H1 (cell line): Measurements from ENCODE around the gene NEURL2. TPM values are rescaled to one million over a fixed set of nuclear protein-coding genes. Genes with fewer than 3 reads are reported as not detected.

ENCODE experiments used
- CTCF ChIA-PET: fragments of 300-600 bp; sonication (Branson Sonifier 250); formaldehyde crosslinking; loops from one replicate; lab custom pipeline; 2021; ENCODE audit not compliant: partially characterized antibody; lab: Charles Lee
- POLR2A ChIA-PET: fragments of 300-600 bp; sonication (Branson Sonifier 250); formaldehyde crosslinking; loops from one replicate; lab custom pipeline; 2021; ENCODE audit warnings: inconsistent platforms; ENCODE audit not compliant: partially characterized antibody; lab: Charles Lee
- DNase-seq, 2 experiments: peaks; one replicate each; pipeline versions ENCODE4 v3.0.0 to v3.0.0-alpha.2; 2010 to 2022; ENCODE audit warnings: low spot score in 2 of 2, low read depth in 1 of 2, mixed read lengths in 1 of 2
- FAIRE-seq: peaks from 2 replicates; lab custom pipeline; 2011; peaks lifted over from hg19 to GRCh38; lab: Jason Lieb, UNC
- H2AFZ ChIP-seq: 2 replicates; pipeline ENCODE4 v1.8.1; 2012; ENCODE audit warnings: low read length, inconsistent platforms
- H2AK5ac ChIP-seq: 2 replicates; pipeline ENCODE4 v1.6.1; 2013; ENCODE audit warnings: low read depth, low read length
- H2BK120ac ChIP-seq: replicated peaks from 2 replicates; pipeline ENCODE3; 2013; ENCODE audit warnings: low read depth, low read length, inconsistent platforms
- H2BK12ac ChIP-seq: 2 replicates; pipeline ENCODE4 v1.6.1; 2013; ENCODE audit warnings: low read depth, low read length
- H2BK15ac ChIP-seq: 2 replicates; pipeline ENCODE4 v1.6.1; 2013; ENCODE audit warnings: low read length
- H2BK20ac ChIP-seq: 2 replicates; pipeline ENCODE4 v1.6.1; 2013; ENCODE audit warnings: low read length
- H2BK5ac ChIP-seq: 2 replicates; pipeline ENCODE4 v1.6.1; 2013; ENCODE audit warnings: low read depth, low read length
- H3K14ac ChIP-seq: 2 replicates; pipeline ENCODE4 v1.6.1; 2013; ENCODE audit warnings: inconsistent platforms; ENCODE audit not compliant: insufficient read length
- H3K18ac ChIP-seq: 2 replicates; pipeline ENCODE4 v1.6.1; 2013; ENCODE audit warnings: low read length; ENCODE audit errors: extremely low read depth
- H3K23ac ChIP-seq: 2 replicates; pipeline ENCODE4 v1.6.1; 2013; ENCODE audit warnings: inconsistent platforms; ENCODE audit not compliant: insufficient read length
- H3K23me2 ChIP-seq: 2 replicates; pipeline ENCODE4 v1.6.1; 2013; ENCODE audit warnings: low read depth, low read length
- H3K27ac ChIP-seq: 2 replicates; pipeline ENCODE4 v1.6.1; 2011; ENCODE audit warnings: low read depth, low read length, inconsistent platforms
- H3K27me3 ChIP-seq, 4 experiments: replicated peaks in 1 of 4; 1 replicate in 1 of 4; 2 replicates in 3 of 4; pipeline versions ENCODE4 v1.6.1 to v1.8.1; 2011 to 2013; ENCODE audit warnings: low read length in 3 of 4, mild to moderate bottlenecking in 3 of 4, inconsistent platforms in 2 of 4, mixed read lengths in 2 of 4, moderate library complexity in 1 of 4; ENCODE audit not compliant: control insufficient read depth in 3 of 4, insufficient read depth in 3 of 4; ENCODE audit errors: extremely low read depth in 1 of 4
- H3K36me3 ChIP-seq, 4 experiments: 2 replicates each; pipeline versions ENCODE4 v1.6.1 to v1.8.1; 2011 to 2013; ENCODE audit warnings: mild to moderate bottlenecking in 4 of 4, low read length in 3 of 4, moderate library complexity in 2 of 4, control low read depth in 1 of 4, inconsistent platforms in 1 of 4; ENCODE audit not compliant: insufficient read depth in 4 of 4, control insufficient read depth in 2 of 4
- H3K4ac ChIP-seq: replicated peaks from 2 replicates; pipeline ENCODE3; 2013; ENCODE audit warnings: low read length, low read depth, mixed read lengths, inconsistent platforms; ENCODE audit not compliant: insufficient read length
- H3K4me1 ChIP-seq, 4 experiments: replicated peaks in 1 of 4; 1 replicate in 1 of 4; 2 replicates in 3 of 4; pipeline versions ENCODE4 v1.6.1 to v1.8.1; 2011 to 2013; ENCODE audit warnings: low read length in 3 of 4, inconsistent platforms in 2 of 4, mixed read lengths in 1 of 4; ENCODE audit not compliant: insufficient read depth in 4 of 4, control insufficient read depth in 3 of 4
- H3K4me2 ChIP-seq, 2 experiments: 2 replicates each; pipeline versions ENCODE4 v1.6.1 to v1.8.1; 2011 to 2013; ENCODE audit warnings: low read depth in 2 of 2, low read length in 2 of 2, control low read depth in 1 of 2, inconsistent platforms in 1 of 2, mild to moderate bottlenecking in 1 of 2; ENCODE audit not compliant: insufficient read depth in 1 of 2
- H3K4me3 ChIP-seq, 4 experiments: fragments of 200-600, 300-600 bp in 1 of 4; sonication (generic), shearing (Covaris generic), sonication (Bioruptor Twin) in 1 of 4; 2 replicates each; pipeline versions ENCODE4 v1.5.1 to v1.8.1; 2011 to 2016; ENCODE audit warnings: low read length in 4 of 4, low read depth in 3 of 4, control low read depth in 2 of 4, inconsistent platforms in 2 of 4, mild to moderate bottlenecking in 2 of 4, mixed read lengths in 1 of 4, moderate library complexity in 1 of 4; ENCODE audit not compliant: insufficient read depth in 2 of 4; ENCODE audit errors: extremely low read depth in 1 of 4
- H3K56ac ChIP-seq: replicated peaks from 2 replicates; pipeline ENCODE3; 2013; ENCODE audit warnings: low read depth, mild to moderate bottlenecking, mixed read lengths, low read length, inconsistent platforms; ENCODE audit not compliant: insufficient read length
- H3K79me1 ChIP-seq: 2 replicates; pipeline ENCODE4 v1.6.1; 2013; ENCODE audit warnings: low read depth, low read length, control low read depth
- H3K79me2 ChIP-seq, 2 experiments: 2 replicates each; pipeline versions ENCODE4 v1.6.1 to v1.8.1; 2012 to 2013; ENCODE audit warnings: low read length in 2 of 2, mild to moderate bottlenecking in 2 of 2, inconsistent platforms in 1 of 2; ENCODE audit not compliant: insufficient read depth in 2 of 2, control insufficient read depth in 1 of 2
- H3K9ac ChIP-seq, 4 experiments: replicated peaks in 1 of 4; 1 replicate in 1 of 4; 2 replicates in 3 of 4; pipeline versions ENCODE4 v1.6.1 to v1.8.1; 2011 to 2013; ENCODE audit warnings: low read depth in 3 of 4, low read length in 3 of 4, control low read depth in 2 of 4, mild to moderate bottlenecking in 2 of 4, moderate library complexity in 2 of 4, inconsistent platforms in 1 of 4; ENCODE audit errors: extremely low read depth in 1 of 4
- H3K9me3 ChIP-seq, 2 experiments: 2 replicates each; pipeline versions ENCODE4 v1.6.1 to v1.8.1; 2012 to 2013; ENCODE audit warnings: mild to moderate bottlenecking in 2 of 2, moderate library complexity in 2 of 2, control low read depth in 1 of 2, inconsistent platforms in 1 of 2, low read depth in 1 of 2, low read length in 1 of 2, mixed read lengths in 1 of 2; ENCODE audit not compliant: insufficient read depth in 2 of 2
- H4K20me1 ChIP-seq, 2 experiments: replicated peaks in 1 of 2; 2 replicates each; pipeline versions ENCODE3 to v1.8.1; 2011 to 2013; ENCODE audit warnings: inconsistent platforms in 2 of 2, low read length in 2 of 2, mild to moderate bottlenecking in 1 of 2; ENCODE audit not compliant: insufficient read depth in 2 of 2, control insufficient read depth in 1 of 2
- H4K5ac ChIP-seq: 2 replicates; pipeline ENCODE4 v1.6.1; 2013; ENCODE audit warnings: low read length, low read depth, mixed read lengths, inconsistent platforms; ENCODE audit not compliant: insufficient read length
- H4K8ac ChIP-seq: 2 replicates; pipeline ENCODE4 v1.8.0; 2013; ENCODE audit warnings: mild to moderate bottlenecking, moderate library complexity, low read length, inconsistent platforms; ENCODE audit not compliant: insufficient read depth; ENCODE audit errors: extremely low read depth
- H4K91ac ChIP-seq: replicated peaks from 2 replicates; pipeline ENCODE3; 2013; ENCODE audit warnings: low read length, mixed read lengths, inconsistent platforms; ENCODE audit not compliant: insufficient read length
- BRCA1 ChIP-seq: IDR thresholded peaks from 2 replicates; pipeline ENCODE4 v1.6.1; 2012; ENCODE audit warnings: low read depth, low read length, improper control_type of control experiment
- CBX5 ChIP-seq: fragments of 300-800, 300-1000 bp; sonication (generic); IDR thresholded peaks from 2 replicates; pipeline ENCODE4 v1.7.1; 2016; ENCODE audit warnings: antibody characterized with exemption, low read length, low read depth
- WGBS, 2 experiments: shearing (Covaris generic) in 1 of 2; methylation state at CpG; one replicate each; pipeline versions ENCODE4 v1.1.6 to v1.1.7; 2013 to 2015; ENCODE audit warnings: low lambda C conversion rate in 2 of 2, mixed read lengths in 2 of 2, inconsistent platforms in 1 of 2, low coverage in 1 of 2, missing lambda C conversion rate in 1 of 2; ENCODE audit not compliant: insufficient replicate concordance in 2 of 2, insufficient coverage in 1 of 2, insufficient read length in 1 of 2; ENCODE audit errors: extremely low coverage in 1 of 2, missing lambda C conversion rate in 1 of 2; 5-methylcytosine and 5-hydroxymethylcytosine counted together
- polyA plus RNA-seq, 7 experiments: library from polyadenylated mRNA; depleted of rRNA in 3 of 7; stranded (reverse) in 5 of 7; unstranded in 2 of 7; fragments of >200 nt in 5 of 7; fragments of 200-250 nt in 2 of 7; gene quantifications; 1 replicate in 5 of 7; 2 replicates in 1 of 7; 4 replicates in 1 of 7; pipeline versions ENCODE4 v1.2.1 to v1.2.3, GENCODE V29; 2011 to 2013; ENCODE audit warnings: missing spikeins in 2 of 7, mixed read lengths in 2 of 7
- total RNA-seq: library from RNA; stranded (reverse); fragmentation: NEBNext Ultra II Directional; extraction: Animal tissue kit (Norgen Biotek cat#: 25700); gene quantifications from 2 replicates; pipeline ENCODE4 v1.2.1, GENCODE V29; 2021

NEURL2 gene
- total and polyA plus RNA-seq, 2 of the 8 experiments (the other 6 are each of a cell fraction or from before 2014, with no cell fraction given) = 6.9 TPM

DNA sequence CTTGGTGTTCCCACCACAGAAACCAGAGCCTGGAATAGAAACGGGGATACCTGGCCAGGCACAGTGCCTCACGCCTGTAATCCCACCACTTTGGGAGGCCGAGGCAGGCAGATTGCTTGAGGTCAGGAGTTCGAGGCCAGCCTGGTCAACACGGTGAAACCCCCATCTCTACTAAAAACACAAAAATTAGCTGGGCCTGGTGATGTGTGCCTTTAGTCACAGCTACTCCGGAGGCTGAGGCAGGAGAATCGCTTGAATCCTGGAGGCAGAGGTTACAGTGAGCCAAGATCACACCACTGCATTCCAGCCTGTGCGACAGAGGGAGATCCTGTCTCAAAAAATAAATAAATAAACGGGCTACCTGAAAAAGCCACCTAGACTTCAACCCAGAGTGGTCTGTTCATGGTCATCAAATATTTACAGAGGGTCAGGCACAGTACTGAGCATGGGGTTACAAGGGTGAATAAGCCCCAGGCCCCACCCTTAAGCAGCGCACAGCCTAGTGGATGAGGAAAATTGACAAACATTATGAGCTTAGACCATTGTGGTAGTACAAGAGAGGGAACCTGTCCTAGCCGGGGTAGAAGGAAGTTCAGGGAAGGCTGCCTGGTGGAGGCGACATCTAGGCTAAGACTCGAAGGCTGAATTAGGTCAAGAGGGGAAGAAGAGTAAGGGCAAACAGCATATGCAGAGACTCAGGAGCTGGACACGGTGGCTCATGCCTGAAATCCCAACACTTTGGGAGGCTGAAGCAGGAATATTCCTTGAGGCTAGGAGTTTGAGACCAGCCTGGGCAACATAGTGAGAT is 36.3 kb upstream of the NEURL2 start:
- Histone ChIP-seq H2BK15ac (no peak overlapping the region), H3K4me1 (peaks cover 3 to 5% (median 4%) of the 10 kb centered on the region in 4 experiments; a peak in 4 of 7 replicates), H3K27me3 (no peaks in the 10 kb centered on the region), H2BK20ac (no peak overlapping the region), H2BK12ac (no peak overlapping the region), H3K4me2 (no peak overlapping the region), H3K23ac (no peak overlapping the region), H3K18ac (no peak overlapping the region), H3K79me1 (no peaks in the 10 kb centered on the region), H4K91ac (no peak overlapping the region), H2BK5ac (no peak overlapping the region), H4K8ac (no peak overlapping the region), H3K56ac (no peak overlapping the region), H3K23me2 (no peaks in the 10 kb centered on the region), H4K20me1 (no peaks in the 10 kb centered on the region), H2BK120ac (no peak overlapping the region), H3K4me3 (no peak overlapping the region), H3K4ac (no peak overlapping the region), H3K36me3 (no peaks in the 10 kb centered on the region), H2AFZ (no peak overlapping the region), H3K79me2 (no peaks in the 10 kb centered on the region; a peak in 1 of 4 replicates), H3K27ac (no peak overlapping the region), H4K5ac (no peak overlapping the region), H2AK5ac (no peak overlapping the region), H3K14ac (no peak overlapping the region), H3K9ac (no peak overlapping the region), H3K9me3 (no peaks in the 10 kb centered on the region)
- CTCF ChIA-PET = interaction anchor here (0.6 to 2.4 kb wide), 8 partner anchors 7 to 60 kb away, joined by 3 to 10 read pairs (median 4); no protein-coding TSS in a partner anchor
- POLR2A ChIA-PET = interaction anchor here (0.8 to 18.4 kb wide), 12 partner anchors 5 to 88 kb away, joined by 3 to 283 read pairs (median 9); partner anchors contain the start of genes CTSA, NEURL2, PCIF1 and PLTP
- DNase-seq = no peak
- no peak for FAIRE-seq
- WGBS, 2 experiments = 91% methylated on average over 14 of the region's 14 CpGs; no CpG with 5 or more reads in 1 of the 2 experiments
- TF ChIP-seq CBX5 (no peak), BRCA1 (no peak)
